H1 (cell line): ENCODE results near the gene TCAIM. TPM values are rescaled to one million over a fixed set of nuclear protein-coding genes. Genes with fewer than 3 reads are reported as not detected.

Experiments
- CTCF ChIA-PET: fragments of 300-600 bp; sonication (Branson Sonifier 250); formaldehyde crosslinking; loops from one replicate; lab custom pipeline; 2021; ENCODE audit not compliant: partially characterized antibody; lab: Charles Lee
- POLR2A ChIA-PET: fragments of 300-600 bp; sonication (Branson Sonifier 250); formaldehyde crosslinking; loops from one replicate; lab custom pipeline; 2021; ENCODE audit warnings: inconsistent platforms; ENCODE audit not compliant: partially characterized antibody; lab: Charles Lee
- DNase-seq, 2 experiments: peaks; one replicate each; pipeline versions ENCODE4 v3.0.0 to v3.0.0-alpha.2; 2010 to 2022; ENCODE audit warnings: low spot score in 2 of 2, low read depth in 1 of 2, mixed read lengths in 1 of 2
- FAIRE-seq: peaks from 2 replicates; lab custom pipeline; 2011; peaks lifted over from hg19 to GRCh38; lab: Jason Lieb, UNC
- H2AFZ ChIP-seq: 2 replicates; pipeline ENCODE4 v1.8.1; 2012; ENCODE audit warnings: low read length, inconsistent platforms
- H2AK5ac ChIP-seq: 2 replicates; pipeline ENCODE4 v1.6.1; 2013; ENCODE audit warnings: low read depth, low read length
- H2BK120ac ChIP-seq: replicated peaks from 2 replicates; pipeline ENCODE3; 2013; ENCODE audit warnings: low read depth, low read length, inconsistent platforms
- H2BK12ac ChIP-seq: 2 replicates; pipeline ENCODE4 v1.6.1; 2013; ENCODE audit warnings: low read depth, low read length
- H2BK15ac ChIP-seq: 2 replicates; pipeline ENCODE4 v1.6.1; 2013; ENCODE audit warnings: low read length
- H2BK20ac ChIP-seq: 2 replicates; pipeline ENCODE4 v1.6.1; 2013; ENCODE audit warnings: low read length
- H2BK5ac ChIP-seq: 2 replicates; pipeline ENCODE4 v1.6.1; 2013; ENCODE audit warnings: low read depth, low read length
- H3K14ac ChIP-seq: 2 replicates; pipeline ENCODE4 v1.6.1; 2013; ENCODE audit warnings: inconsistent platforms; ENCODE audit not compliant: insufficient read length
- H3K18ac ChIP-seq: 2 replicates; pipeline ENCODE4 v1.6.1; 2013; ENCODE audit warnings: low read length; ENCODE audit errors: extremely low read depth
- H3K23ac ChIP-seq: 2 replicates; pipeline ENCODE4 v1.6.1; 2013; ENCODE audit warnings: inconsistent platforms; ENCODE audit not compliant: insufficient read length
- H3K23me2 ChIP-seq: 2 replicates; pipeline ENCODE4 v1.6.1; 2013; ENCODE audit warnings: low read depth, low read length
- H3K27ac ChIP-seq: 2 replicates; pipeline ENCODE4 v1.6.1; 2011; ENCODE audit warnings: low read depth, low read length, inconsistent platforms
- H3K27me3 ChIP-seq, 4 experiments: replicated peaks in 1 of 4; 1 replicate in 1 of 4; 2 replicates in 3 of 4; pipeline versions ENCODE4 v1.6.1 to v1.8.1; 2011 to 2013; ENCODE audit warnings: low read length in 3 of 4, mild to moderate bottlenecking in 3 of 4, inconsistent platforms in 2 of 4, mixed read lengths in 2 of 4, moderate library complexity in 1 of 4; ENCODE audit not compliant: control insufficient read depth in 3 of 4, insufficient read depth in 3 of 4; ENCODE audit errors: extremely low read depth in 1 of 4
- H3K36me3 ChIP-seq, 4 experiments: 2 replicates each; pipeline versions ENCODE4 v1.6.1 to v1.8.1; 2011 to 2013; ENCODE audit warnings: mild to moderate bottlenecking in 4 of 4, low read length in 3 of 4, moderate library complexity in 2 of 4, control low read depth in 1 of 4, inconsistent platforms in 1 of 4; ENCODE audit not compliant: insufficient read depth in 4 of 4, control insufficient read depth in 2 of 4
- H3K4ac ChIP-seq: replicated peaks from 2 replicates; pipeline ENCODE3; 2013; ENCODE audit warnings: low read length, low read depth, mixed read lengths, inconsistent platforms; ENCODE audit not compliant: insufficient read length
- H3K4me1 ChIP-seq, 4 experiments: replicated peaks in 1 of 4; 1 replicate in 1 of 4; 2 replicates in 3 of 4; pipeline versions ENCODE4 v1.6.1 to v1.8.1; 2011 to 2013; ENCODE audit warnings: low read length in 3 of 4, inconsistent platforms in 2 of 4, mixed read lengths in 1 of 4; ENCODE audit not compliant: insufficient read depth in 4 of 4, control insufficient read depth in 3 of 4
- H3K4me2 ChIP-seq, 2 experiments: 2 replicates each; pipeline versions ENCODE4 v1.6.1 to v1.8.1; 2011 to 2013; ENCODE audit warnings: low read depth in 2 of 2, low read length in 2 of 2, control low read depth in 1 of 2, inconsistent platforms in 1 of 2, mild to moderate bottlenecking in 1 of 2; ENCODE audit not compliant: insufficient read depth in 1 of 2
- H3K4me3 ChIP-seq, 4 experiments: fragments of 200-600, 300-600 bp in 1 of 4; sonication (generic), shearing (Covaris generic), sonication (Bioruptor Twin) in 1 of 4; 2 replicates each; pipeline versions ENCODE4 v1.5.1 to v1.8.1; 2011 to 2016; ENCODE audit warnings: low read length in 4 of 4, low read depth in 3 of 4, control low read depth in 2 of 4, inconsistent platforms in 2 of 4, mild to moderate bottlenecking in 2 of 4, mixed read lengths in 1 of 4, moderate library complexity in 1 of 4; ENCODE audit not compliant: insufficient read depth in 2 of 4; ENCODE audit errors: extremely low read depth in 1 of 4
- H3K56ac ChIP-seq: replicated peaks from 2 replicates; pipeline ENCODE3; 2013; ENCODE audit warnings: low read depth, mild to moderate bottlenecking, mixed read lengths, low read length, inconsistent platforms; ENCODE audit not compliant: insufficient read length
- H3K79me1 ChIP-seq: 2 replicates; pipeline ENCODE4 v1.6.1; 2013; ENCODE audit warnings: low read depth, low read length, control low read depth
- H3K79me2 ChIP-seq, 2 experiments: 2 replicates each; pipeline versions ENCODE4 v1.6.1 to v1.8.1; 2012 to 2013; ENCODE audit warnings: low read length in 2 of 2, mild to moderate bottlenecking in 2 of 2, inconsistent platforms in 1 of 2; ENCODE audit not compliant: insufficient read depth in 2 of 2, control insufficient read depth in 1 of 2
- H3K9ac ChIP-seq, 4 experiments: replicated peaks in 1 of 4; 1 replicate in 1 of 4; 2 replicates in 3 of 4; pipeline versions ENCODE4 v1.6.1 to v1.8.1; 2011 to 2013; ENCODE audit warnings: low read depth in 3 of 4, low read length in 3 of 4, control low read depth in 2 of 4, mild to moderate bottlenecking in 2 of 4, moderate library complexity in 2 of 4, inconsistent platforms in 1 of 4; ENCODE audit errors: extremely low read depth in 1 of 4
- H3K9me3 ChIP-seq, 2 experiments: 2 replicates each; pipeline versions ENCODE4 v1.6.1 to v1.8.1; 2012 to 2013; ENCODE audit warnings: mild to moderate bottlenecking in 2 of 2, moderate library complexity in 2 of 2, control low read depth in 1 of 2, inconsistent platforms in 1 of 2, low read depth in 1 of 2, low read length in 1 of 2, mixed read lengths in 1 of 2; ENCODE audit not compliant: insufficient read depth in 2 of 2
- H4K20me1 ChIP-seq, 2 experiments: replicated peaks in 1 of 2; 2 replicates each; pipeline versions ENCODE3 to v1.8.1; 2011 to 2013; ENCODE audit warnings: inconsistent platforms in 2 of 2, low read length in 2 of 2, mild to moderate bottlenecking in 1 of 2; ENCODE audit not compliant: insufficient read depth in 2 of 2, control insufficient read depth in 1 of 2
- H4K5ac ChIP-seq: 2 replicates; pipeline ENCODE4 v1.6.1; 2013; ENCODE audit warnings: low read length, low read depth, mixed read lengths, inconsistent platforms; ENCODE audit not compliant: insufficient read length
- H4K8ac ChIP-seq: 2 replicates; pipeline ENCODE4 v1.8.0; 2013; ENCODE audit warnings: mild to moderate bottlenecking, moderate library complexity, low read length, inconsistent platforms; ENCODE audit not compliant: insufficient read depth; ENCODE audit errors: extremely low read depth
- H4K91ac ChIP-seq: replicated peaks from 2 replicates; pipeline ENCODE3; 2013; ENCODE audit warnings: low read length, mixed read lengths, inconsistent platforms; ENCODE audit not compliant: insufficient read length
- ASH2L ChIP-seq: fragments of 200-600, 300-600 bp; sonication (generic); IDR thresholded peaks from one replicate; pipeline ENCODE4 v1.7.1; 2017; ENCODE audit warnings: low read length
- BACH1 ChIP-seq: IDR thresholded peaks from 2 replicates; pipeline ENCODE4 v1.6.1; 2012; ENCODE audit warnings: low read length, improper control_type of control experiment
- CREB1 ChIP-seq: IDR thresholded peaks from 2 replicates; pipeline ENCODE4 v1.6.1; 2012; ENCODE audit warnings: inconsistent platforms
- GABPA ChIP-seq: IDR thresholded peaks from 2 replicates; pipeline ENCODE4 v1.6.1; 2011; ENCODE audit warnings: mild to moderate bottlenecking, low read length, moderate library complexity, borderline replicate concordance; ENCODE audit not compliant: insufficient read depth
- HDAC6 ChIP-seq: IDR thresholded peaks from one replicate; pipeline ENCODE4 v1.7.1; 2012; ENCODE audit warnings: low read depth, mild to moderate bottlenecking, inconsistent platforms, low read length, moderate library complexity
- JUND ChIP-seq: IDR thresholded peaks from 2 replicates; pipeline ENCODE4 v1.6.1; 2011; ENCODE audit warnings: mild to moderate bottlenecking, improper control_type of control experiment, low read length
- POLR2A ChIP-seq, 2 experiments: IDR thresholded peaks; 1 replicate in 1 of 2; 2 replicates in 1 of 2; pipeline ENCODE4 v1.6.1; 2011; ENCODE audit warnings: low read depth in 2 of 2, low read length in 2 of 2, mild to moderate bottlenecking in 2 of 2; ENCODE audit errors: control extremely low read depth in 1 of 2
- RXRA ChIP-seq: IDR thresholded peaks from 2 replicates; pipeline ENCODE4 v1.6.1; 2011; ENCODE audit warnings: low read depth, mild to moderate bottlenecking, low read length, moderate library complexity; ENCODE audit not compliant: insufficient read depth
- SP1 ChIP-seq: IDR thresholded peaks from 2 replicates; pipeline ENCODE4 v1.6.1; 2011; ENCODE audit warnings: low read depth, low read length
- ZNF274 ChIP-seq: IDR thresholded peaks from 2 replicates; pipeline ENCODE4 v1.7.0; 2012; ENCODE audit warnings: low read length, borderline replicate concordance; ENCODE audit errors: extremely low read depth
- WGBS, 2 experiments: shearing (Covaris generic) in 1 of 2; methylation state at CpG; one replicate each; pipeline versions ENCODE4 v1.1.6 to v1.1.7; 2013 to 2015; ENCODE audit warnings: low lambda C conversion rate in 2 of 2, mixed read lengths in 2 of 2, inconsistent platforms in 1 of 2, low coverage in 1 of 2, missing lambda C conversion rate in 1 of 2; ENCODE audit not compliant: insufficient replicate concordance in 2 of 2, insufficient coverage in 1 of 2, insufficient read length in 1 of 2; ENCODE audit errors: extremely low coverage in 1 of 2, missing lambda C conversion rate in 1 of 2; 5-methylcytosine and 5-hydroxymethylcytosine counted together
- polyA plus RNA-seq, 7 experiments: library from polyadenylated mRNA; depleted of rRNA in 3 of 7; stranded (reverse) in 5 of 7; unstranded in 2 of 7; fragments of >200 nt in 5 of 7; fragments of 200-250 nt in 2 of 7; gene quantifications; 1 replicate in 5 of 7; 2 replicates in 1 of 7; 4 replicates in 1 of 7; pipeline versions ENCODE4 v1.2.1 to v1.2.3, GENCODE V29; 2011 to 2013; ENCODE audit warnings: missing spikeins in 2 of 7, mixed read lengths in 2 of 7
- total RNA-seq: library from RNA; stranded (reverse); fragmentation: NEBNext Ultra II Directional; extraction: Animal tissue kit (Norgen Biotek cat#: 25700); gene quantifications from 2 replicates; pipeline ENCODE4 v1.2.1, GENCODE V29; 2021
- TF ChIP-seq, protein P1 (sequence below): IDR thresholded peaks from 2 replicates; pipeline ENCODE4 v1.6.1; 2012; ENCODE audit warnings: low read length, inconsistent platforms
- TF ChIP-seq, protein P2 (sequence below): IDR thresholded peaks from 2 replicates; pipeline ENCODE4 v1.6.1; 2012; ENCODE audit warnings: inconsistent platforms

Gene TCAIM
- total and polyA plus RNA-seq, 2 of the 8 experiments (the other 6 are each of a cell fraction or from before 2014, with no cell fraction given), result 6.9 to 22.1 TPM

- no peak overlapping the region for H2AFZ ChIP-seq
- no peak overlapping the region for H3K4me3 ChIP-seq
- H2BK5ac ChIP-seq, result no peak overlapping the region
- no peak overlapping the region for H2BK120ac ChIP-seq
- H2AK5ac ChIP-seq, result no peak overlapping the region
- H3K9ac ChIP-seq, result no peak overlapping the region
- no peak overlapping the region for H3K23ac ChIP-seq
- no peaks in the 10 kb centered on the region for H3K79me1 ChIP-seq
- no peak overlapping the region for H4K5ac ChIP-seq
- CTCF ChIA-PET, result interaction anchor here (0.9 to 1.3 kb wide), 3 partner anchors 9 to 61 kb away, joined by 3 to 5 read pairs (median 3); no protein-coding TSS in a partner anchor
- no peaks in the 10 kb centered on the region for H3K23me2 ChIP-seq
- no peak overlapping the region for H3K56ac ChIP-seq
- POLR2A ChIA-PET, result interaction anchor here (0.9 kb wide), 1 partner anchor 72 kb away, joined by 4 read pairs; the partner anchor contains the start of gene TCAIM
- no peak overlapping the region for H3K14ac ChIP-seq
- H3K4ac ChIP-seq, result no peak overlapping the region
- no peak overlapping the region for H3K4me2 ChIP-seq
- no peak overlapping the region; the same call in 1 of the 2 replicates for H3K18ac ChIP-seq
- H2BK20ac ChIP-seq, result no peak overlapping the region
- H2BK15ac ChIP-seq, result no peak overlapping the region
- H3K4me1 ChIP-seq, result peaks cover 0 to 3% (median 2%) of the 10 kb centered on the region in 4 experiments; a peak in 3 of 7 replicates
- H3K79me2 ChIP-seq, result no peaks in the 10 kb centered on the region
- no peak overlapping the region for H3K27ac ChIP-seq
- no peak overlapping the region for H4K8ac ChIP-seq
- H3K27me3 ChIP-seq, result no peaks in the 10 kb centered on the region
- WGBS, 2 experiments, result 84% methylated on average over 11 of the region's 11 CpGs; no CpG with 5 or more reads in 1 of the 2 experiments
- H4K91ac ChIP-seq, result no peak overlapping the region
- peak in 1 of 2 experiments; percentile 39 for DNase-seq
- no peaks in the 10 kb centered on the region for H4K20me1 ChIP-seq
- no peak overlapping the region for H2BK12ac ChIP-seq
- H3K9me3 ChIP-seq, result no peaks in the 10 kb centered on the region
- no peaks in the 10 kb centered on the region for H3K36me3 ChIP-seq
- FAIRE-seq, result no peak
- no peak for TF ChIP-seq ASH2L
- no peak for TF ChIP-seq JUND
- no peak for TF ChIP-seq BACH1
- TF ChIP-seq, protein P1, sequence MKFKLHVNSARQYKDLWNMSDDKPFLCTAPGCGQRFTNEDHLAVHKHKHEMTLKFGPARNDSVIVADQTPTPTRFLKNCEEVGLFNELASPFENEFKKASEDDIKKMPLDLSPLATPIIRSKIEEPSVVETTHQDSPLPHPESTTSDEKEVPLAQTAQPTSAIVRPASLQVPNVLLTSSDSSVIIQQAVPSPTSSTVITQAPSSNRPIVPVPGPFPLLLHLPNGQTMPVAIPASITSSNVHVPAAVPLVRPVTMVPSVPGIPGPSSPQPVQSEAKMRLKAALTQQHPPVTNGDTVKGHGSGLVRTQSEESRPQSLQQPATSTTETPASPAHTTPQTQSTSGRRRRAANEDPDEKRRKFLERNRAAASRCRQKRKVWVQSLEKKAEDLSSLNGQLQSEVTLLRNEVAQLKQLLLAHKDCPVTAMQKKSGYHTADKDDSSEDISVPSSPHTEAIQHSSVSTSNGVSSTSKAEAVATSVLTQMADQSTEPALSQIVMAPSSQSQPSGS, result no peak
- no peak for TF ChIP-seq HDAC6
- TF ChIP-seq, protein P2, sequence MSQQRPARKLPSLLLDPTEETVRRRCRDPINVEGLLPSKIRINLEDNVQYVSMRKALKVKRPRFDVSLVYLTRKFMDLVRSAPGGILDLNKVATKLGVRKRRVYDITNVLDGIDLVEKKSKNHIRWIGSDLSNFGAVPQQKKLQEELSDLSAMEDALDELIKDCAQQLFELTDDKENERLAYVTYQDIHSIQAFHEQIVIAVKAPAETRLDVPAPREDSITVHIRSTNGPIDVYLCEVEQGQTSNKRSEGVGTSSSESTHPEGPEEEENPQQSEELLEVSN, result no peak
- no peak for TF ChIP-seq POLR2A (IDR thresholded peaks at IDR 0.05; ENCODE audit: control extremely low read depth in 1 of 2, low read depth in 2 of 2, low read length in 2 of 2)
- TF ChIP-seq RXRA, result no peak
- no peak for TF ChIP-seq SP1
- TF ChIP-seq GABPA, result no peak
- TF ChIP-seq ZNF274, result no peak
- no peak for TF ChIP-seq CREB1
Measured at GRCh38 chr3:44411031-44411645, 72.6 kb downstream of the TCAIM start.
